ENCODE measurements around the gene ZSCAN30. TPM values are rescaled to one million over a fixed set of nuclear protein-coding genes. Genes with fewer than 3 reads are reported as not detected.

The ZSCAN30 gene
- total RNA-seq, 1 donor from 2014 or later = 11.3 TPM

GRCh38 chr18:35331367-35332087 lies 41.5 kb upstream of the ZSCAN30 start:
- no peak overlapping the region for H3K4me3 ChIP-seq (ENCODE audit: low read depth, low read length)
- no peaks in the 10 kb centered on the region for H3K27me3 ChIP-seq (ENCODE audit: control insufficient read depth, insufficient read depth, low read length)
- TF ChIP-seq CTCF (IDR thresholded peaks at IDR 0.05; ENCODE audit: insufficient read depth, low read length, poor library complexity, severe bottlenecking) = no peak
- DNase-seq (ENCODE audit: low read depth) = no peak
- H3K36me3 ChIP-seq (ENCODE audit: control insufficient read depth, insufficient read depth, low read length) = no peaks in the 10 kb centered on the region

- no peak for TF ChIP-seq CTCF (IDR thresholded peaks at IDR 0.05; ENCODE audit: insufficient read depth, low read length, poor library complexity, severe bottlenecking)
- H3K4me3 ChIP-seq (ENCODE audit: low read depth, low read length) = no peak overlapping the region
- no peaks in the 10 kb centered on the region for H3K27me3 ChIP-seq (ENCODE audit: control insufficient read depth, insufficient read depth, low read length)
- DNase-seq (ENCODE audit: low read depth) = no peak
- H3K36me3 ChIP-seq (ENCODE audit: control insufficient read depth, insufficient read depth, low read length) = no peaks in the 10 kb centered on the region
These were observed 38.8 kb upstream of the ZSCAN30 start for GRCh38 chr18:35328868-35329267.

GRCh38 chr18:35326695-35327387 lies 36.8 kb upstream of the ZSCAN30 start:
- no peak for TF ChIP-seq CTCF (IDR thresholded peaks at IDR 0.05; ENCODE audit: insufficient read depth, low read length, poor library complexity, severe bottlenecking)
- H3K36me3 ChIP-seq (ENCODE audit: control insufficient read depth, insufficient read depth, low read length) = no peaks in the 10 kb centered on the region
- no peak overlapping the region for H3K4me3 ChIP-seq (ENCODE audit: low read depth, low read length)
- no peaks in the 10 kb centered on the region for H3K27me3 ChIP-seq (ENCODE audit: control insufficient read depth, insufficient read depth, low read length)
- DNase-seq (ENCODE audit: low read depth) = no peak

- Histone ChIP-seq H3K4me3 (ENCODE audit: low read depth, low read length) (no peak overlapping the region), H3K36me3 (ENCODE audit: control insufficient read depth, insufficient read depth, low read length) (no peaks in the 10 kb centered on the region), H3K27me3 (ENCODE audit: control insufficient read depth, insufficient read depth, low read length) (no peaks in the 10 kb centered on the region)
- TF ChIP-seq CTCF (IDR thresholded peaks at IDR 0.05; ENCODE audit: insufficient read depth, low read length, poor library complexity, severe bottlenecking) = no peak
- no peak for DNase-seq (ENCODE audit: low read depth)
These were observed 35.1 kb upstream of the ZSCAN30 start for GRCh38 chr18:35324926-35325655.

- Histone ChIP-seq H3K36me3 (ENCODE audit: control insufficient read depth, insufficient read depth, low read length) (no peaks in the 10 kb centered on the region), H3K4me3 (ENCODE audit: low read depth, low read length) (no peak overlapping the region), H3K27me3 (ENCODE audit: control insufficient read depth, insufficient read depth, low read length) (no peaks in the 10 kb centered on the region)
- no peak for TF ChIP-seq CTCF (IDR thresholded peaks at IDR 0.05; ENCODE audit: insufficient read depth, low read length, poor library complexity, severe bottlenecking)
- no peak for DNase-seq (ENCODE audit: low read depth)
These were observed 32.7 kb upstream of the ZSCAN30 start for GRCh38 chr18:35322486-35323458.
